ENCODE results near the gene ZEB2. TPM values are rescaled to one million over a fixed set of nuclear protein-coding genes. Genes with fewer than 3 reads are reported as not detected.
A peak's percentile ranks its signal among the peaks of the same experiment; 100 is the strongest.

The ZEB2 gene
- total and polyA plus RNA-seq, 2 of the 13 experiments (the other 11 are each of a cell fraction or from before 2014, with no cell fraction given) = 0.07 TPM; not detected in 1

DNA sequence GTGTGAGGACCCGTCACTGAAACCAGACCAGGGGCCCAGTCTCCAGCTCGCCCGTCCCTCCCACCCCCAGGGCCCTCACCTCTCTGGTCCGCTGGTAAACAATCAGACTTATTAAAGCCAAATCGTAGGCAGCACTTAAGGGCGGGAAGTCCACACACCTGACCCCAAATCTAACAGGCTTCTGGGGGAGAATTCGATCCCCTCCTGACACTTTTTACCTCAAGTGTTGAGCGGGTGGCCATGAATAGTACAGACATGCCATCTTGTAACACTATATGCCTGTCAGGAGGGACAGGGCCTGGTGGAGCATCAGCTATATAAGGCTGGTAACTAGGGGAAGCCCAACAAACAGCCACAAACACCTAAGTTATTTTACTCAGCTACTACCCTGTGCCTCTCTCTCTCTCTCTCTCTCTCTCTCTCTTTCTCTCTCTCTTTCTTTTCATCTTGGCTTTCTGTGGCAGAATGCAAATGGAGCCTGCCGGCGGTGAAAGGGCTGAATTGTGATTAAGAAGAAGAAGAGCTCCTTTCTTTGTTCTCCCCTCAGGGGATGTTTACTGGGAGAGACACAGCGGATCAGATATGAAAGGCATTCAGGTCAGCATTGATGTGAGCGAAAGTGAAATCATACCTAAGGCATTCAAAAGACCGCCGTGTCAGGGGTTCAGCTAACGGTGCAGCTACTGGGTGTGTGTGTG is 9.5 kb downstream of the ZEB2 start:
- Histone ChIP-seq H3K4me1 (ENCODE audit: insufficient read depth, low read length) (no peaks in the 10 kb centered on the region), H3K4me2 (ENCODE audit: low read depth, low read length) (no peak overlapping the region), H3K79me2 (ENCODE audit: insufficient read depth, low read length) (no peaks in the 10 kb centered on the region), H3K4me3 (replicated peaks in 1 of 3; ENCODE audit: insufficient read depth in 1 of 3, low read depth in 2 of 3, low read length in 3 of 3) (no peak overlapping the region), H4K20me1 (ENCODE audit: insufficient read depth, low read length) (no peaks in the 10 kb centered on the region), H3K9me3 (ENCODE audit: low read length) (no peaks in the 10 kb centered on the region), H3K27ac (ENCODE audit: extremely low read length, insufficient read depth, low read length) (no peak overlapping the region), H3K36me3 (replicated peaks in 1 of 2; ENCODE audit: control insufficient read depth in 1 of 2, insufficient read depth in 2 of 2, low read length in 2 of 2) (no peaks in the 10 kb centered on the region), H3K27me3 (ENCODE audit: control insufficient read depth in 1 of 2, insufficient read depth in 2 of 2, low read length in 2 of 2) (peaks cover 2 to 75% of the 10 kb centered on the region in 2 experiments; a peak in 4 of 5 replicates), H2AFZ (ENCODE audit: low read length) (no peak overlapping the region), H3K9ac (ENCODE audit: insufficient read depth, low read depth, low read length) (no peak overlapping the region)
- DNase-seq (ENCODE audit: low spot score) = peak; percentile 45
- ChIA-PET CTCF (ENCODE audit: low intra/inter-chr PET ratio, low total read pairs) (no interaction called here), POLR2A (no interaction called here)
- in situ Hi-C loops (cut with HindIII; ENCODE audit: extremely low pct_ligation_motif_present, low pct_unique_long_range_greater_than_20kb) = no loop called here
- WGBS (ENCODE audit: low lambda C conversion rate) = 10% methylated on average over 15 of the region's 15 CpGs
- no TSS peak for BruUV-seq (replicated peaks)
- peak; percentile 55; the same call in 2 of the 3 replicates for ATAC-seq
- intact Hi-C loops (cut with micrococcal nuclease; ENCODE audit: unreplicated experiment) = no loop called here
- no peak for FAIRE-seq
- TF ChIP-seq EZH2 (conservative IDR thresholded peaks at IDR 0.05; ENCODE audit: low read depth, low read length) = 0 out of 2 replicates have a peak, but pooled peaks have one; percentile 42
- TF ChIP-seq, protein P1, sequence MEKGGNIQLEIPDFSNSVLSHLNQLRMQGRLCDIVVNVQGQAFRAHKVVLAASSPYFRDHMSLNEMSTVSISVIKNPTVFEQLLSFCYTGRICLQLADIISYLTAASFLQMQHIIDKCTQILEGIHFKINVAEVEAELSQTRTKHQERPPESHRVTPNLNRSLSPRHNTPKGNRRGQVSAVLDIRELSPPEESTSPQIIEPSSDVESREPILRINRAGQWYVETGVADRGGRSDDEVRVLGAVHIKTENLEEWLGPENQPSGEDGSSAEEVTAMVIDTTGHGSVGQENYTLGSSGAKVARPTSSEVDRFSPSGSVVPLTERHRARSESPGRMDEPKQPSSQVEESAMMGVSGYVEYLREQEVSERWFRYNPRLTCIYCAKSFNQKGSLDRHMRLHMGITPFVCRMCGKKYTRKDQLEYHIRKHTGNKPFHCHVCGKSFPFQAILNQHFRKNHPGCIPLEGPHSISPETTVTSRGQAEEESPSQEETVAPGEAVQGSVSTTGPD (CRISPR knock-in tag; IDR thresholded peaks at IDR 0.05) = no peak

DNA sequence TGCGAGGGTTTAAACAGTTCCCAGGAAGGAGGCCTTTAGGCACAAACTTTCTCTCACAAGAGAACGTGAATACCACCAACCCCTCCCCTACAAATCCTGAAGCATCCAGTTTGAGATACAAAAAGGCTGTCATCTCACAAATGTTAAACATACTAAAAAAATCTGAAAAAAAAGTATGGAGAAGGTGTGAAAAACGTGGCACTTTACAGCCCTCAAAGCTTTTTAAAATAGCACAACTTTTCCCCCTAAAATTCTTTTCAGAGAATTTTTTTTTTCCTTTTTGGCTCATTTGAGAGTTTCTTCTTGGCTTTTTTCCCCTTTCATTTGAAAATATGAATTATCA is 10.1 kb downstream of the ZEB2 start:
- no TSS peak for BruUV-seq (replicated peaks)
- peaks cover 2 to 69% of the 10 kb centered on the region in 2 experiments; a peak in 4 of 5 replicates for H3K27me3 ChIP-seq (ENCODE audit: control insufficient read depth in 1 of 2, insufficient read depth in 2 of 2, low read length in 2 of 2)
- no peaks in the 10 kb centered on the region for H3K4me1 ChIP-seq (ENCODE audit: insufficient read depth, low read length)
- in situ Hi-C loops (cut with HindIII; ENCODE audit: extremely low pct_ligation_motif_present, low pct_unique_long_range_greater_than_20kb) = no loop called here
- no peak overlapping the region for H3K9ac ChIP-seq (ENCODE audit: insufficient read depth, low read depth, low read length)
- H4K20me1 ChIP-seq (ENCODE audit: insufficient read depth, low read length) = no peaks in the 10 kb centered on the region
- ChIA-PET POLR2A (no interaction called here), CTCF (ENCODE audit: low intra/inter-chr PET ratio, low total read pairs) (no interaction called here)
- no peaks in the 10 kb centered on the region for H3K79me2 ChIP-seq (ENCODE audit: insufficient read depth, low read length)
- H3K27ac ChIP-seq (ENCODE audit: extremely low read length, insufficient read depth, low read length) = no peak overlapping the region
- no peaks in the 10 kb centered on the region for H3K9me3 ChIP-seq (ENCODE audit: low read length)
- H3K4me2 ChIP-seq (ENCODE audit: low read depth, low read length) = no peak overlapping the region
- H3K36me3 ChIP-seq (replicated peaks in 1 of 2; ENCODE audit: control insufficient read depth in 1 of 2, insufficient read depth in 2 of 2, low read length in 2 of 2) = no peaks in the 10 kb centered on the region
- FAIRE-seq = no peak
- H3K4me3 ChIP-seq (replicated peaks in 1 of 3; ENCODE audit: insufficient read depth in 1 of 3, low read depth in 2 of 3, low read length in 3 of 3) = no peak overlapping the region
- H2AFZ ChIP-seq (ENCODE audit: low read length) = no peak overlapping the region
- 4% methylated on average over 3 of the region's 3 CpGs for WGBS (ENCODE audit: low lambda C conversion rate)
- intact Hi-C loops (cut with micrococcal nuclease; ENCODE audit: unreplicated experiment) = no loop called here
- TF ChIP-seq AKAP8 (CRISPR knock-in tag; IDR thresholded peaks at IDR 0.05) (no peak), HHEX (CRISPR knock-in tag; IDR thresholded peaks at IDR 0.05) (no peak), ZNF530 (CRISPR knock-in tag; IDR thresholded peaks at IDR 0.05; ENCODE audit: low read depth) (no peak), HNRNPL (IDR thresholded peaks at IDR 0.05; ENCODE audit: low read depth, low read length) (no peak), PRMT3 (CRISPR knock-in tag; IDR thresholded peaks at IDR 0.05; ENCODE audit: borderline replicate concordance, low read depth) (no peak), ATF5 (CRISPR knock-in tag; IDR thresholded peaks at IDR 0.05; ENCODE audit: low read depth) (no peak), ZNF501 (CRISPR knock-in tag; IDR thresholded peaks at IDR 0.05) (no peak), SMAD1 (CRISPR knock-in tag; IDR thresholded peaks at IDR 0.05; ENCODE audit: borderline replicate concordance, low read depth) (no peak), ZMYM3 (CRISPR knock-in tag; IDR thresholded peaks at IDR 0.05) (no peak)
- TF ChIP-seq, protein P2, sequence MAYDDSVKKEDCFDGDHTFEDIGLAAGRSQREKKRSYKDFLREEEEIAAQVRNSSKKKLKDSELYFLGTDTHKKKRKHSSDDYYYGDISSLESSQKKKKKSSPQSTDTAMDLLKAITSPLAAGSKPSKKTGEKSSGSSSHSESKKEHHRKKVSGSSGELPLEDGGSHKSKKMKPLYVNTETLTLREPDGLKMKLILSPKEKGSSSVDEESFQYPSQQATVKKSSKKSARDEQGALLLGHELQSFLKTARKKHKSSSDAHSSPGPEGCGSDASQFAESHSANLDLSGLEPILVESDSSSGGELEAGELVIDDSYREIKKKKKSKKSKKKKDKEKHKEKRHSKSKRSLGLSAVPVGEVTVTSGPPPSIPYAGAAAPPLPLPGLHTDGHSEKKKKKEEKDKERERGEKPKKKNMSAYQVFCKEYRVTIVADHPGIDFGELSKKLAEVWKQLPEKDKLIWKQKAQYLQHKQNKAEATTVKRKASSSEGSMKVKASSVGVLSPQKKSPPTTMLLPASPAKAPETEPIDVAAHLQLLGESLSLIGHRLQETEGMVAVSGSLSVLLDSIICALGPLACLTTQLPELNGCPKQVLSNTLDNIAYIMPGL (CRISPR knock-in tag; IDR thresholded peaks at IDR 0.05; ENCODE audit: borderline replicate concordance in 1 of 2, low read depth in 1 of 2) = no peak
- TF ChIP-seq, protein P3, sequence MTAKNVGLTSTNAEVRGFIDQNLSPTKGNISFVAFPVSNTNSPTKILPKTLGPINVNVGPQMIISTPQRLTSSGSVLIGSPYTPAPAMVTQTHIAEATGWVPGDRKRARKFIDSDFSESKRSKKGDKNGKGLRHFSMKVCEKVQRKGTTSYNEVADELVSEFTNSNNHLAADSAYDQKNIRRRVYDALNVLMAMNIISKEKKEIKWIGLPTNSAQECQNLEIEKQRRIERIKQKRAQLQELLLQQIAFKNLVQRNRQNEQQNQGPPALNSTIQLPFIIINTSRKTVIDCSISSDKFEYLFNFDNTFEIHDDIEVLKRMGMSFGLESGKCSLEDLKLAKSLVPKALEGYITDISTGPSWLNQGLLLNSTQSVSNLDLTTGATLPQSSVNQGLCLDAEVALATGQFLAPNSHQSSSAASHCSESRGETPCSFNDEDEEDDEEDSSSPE (CRISPR knock-in tag; IDR thresholded peaks at IDR 0.05) = no peak
- ATAC-seq = no peak
- DNase-seq (ENCODE audit: low spot score) = no peak

All from HepG2 (cell line).